ENCODE data around the gene A3GALT2. TPM values are rescaled to one million over a fixed set of nuclear protein-coding genes. Genes with fewer than 3 reads are reported as not detected.

A3GALT2 gene
- total RNA-seq, 1 experiment from 2014 or later = not detected

- Mint-ChIP-seq H3K27ac (peak overlapping the region; percentile 28 to 84 (median 74); a peak in 5 of 7 replicates), H3K27me3 (ENCODE audit: low read depth) (peaks cover 29% of the 10 kb centered on the region), H3K4me1 (peaks cover 64 to 80% of the 10 kb centered on the region in 2 experiments), H3K36me3 (ENCODE audit: insufficient read depth in 1 of 3, low read depth in 3 of 3) (no peaks in the 10 kb centered on the region), H3K4me3 (peak overlapping the region; percentile 13 to 73), H3K9me3 (no peaks in the 10 kb centered on the region)
- H3T11ph ChIP-seq (ENCODE audit: low read length) = no peak overlapping the region
- TF ChIP-seq CTCF (conservative IDR thresholded peaks at IDR 0.05) = no peak
- H4K8ac ChIP-seq (replicated peaks; ENCODE audit: insufficient read length, low read depth, low read length) = no peak overlapping the region
- H2BK12ac ChIP-seq (ENCODE audit: insufficient read length, low read depth, low read length) = no peak overlapping the region
- no peak overlapping the region for H3K18ac ChIP-seq (ENCODE audit: insufficient read length, low read depth, low read length)
- H2BK15ac ChIP-seq (ENCODE audit: low read depth, low read length) = no peak overlapping the region
- H2BK120ac ChIP-seq (ENCODE audit: low read depth, low read length, poor library complexity, severe bottlenecking) = no peak overlapping the region
- no peak overlapping the region for H2AK5ac ChIP-seq (ENCODE audit: insufficient read length, low read length)
- no peak overlapping the region for H3K27ac ChIP-seq (ENCODE audit: insufficient read length, low read depth, low read length)
- no peak overlapping the region for H3K14ac ChIP-seq (ENCODE audit: insufficient read depth, low read length)
- H4K5ac ChIP-seq (ENCODE audit: insufficient read length, low read depth, low read length) = no peak overlapping the region
- no peak overlapping the region for H3K4ac ChIP-seq (ENCODE audit: low read depth, low read length)
- DNase-seq = no peak
- no peaks in the 10 kb centered on the region for H3K9me3 ChIP-seq (ENCODE audit: control insufficient read depth, low read depth, low read length)
- no peak overlapping the region for H3K9ac ChIP-seq (ENCODE audit: extremely low read depth, insufficient read length, low read length)
- H2BK5ac ChIP-seq (ENCODE audit: insufficient read length, low read length) = no peak overlapping the region
- no peaks in the 10 kb centered on the region for H4K20me1 ChIP-seq (ENCODE audit: control insufficient read depth, insufficient read depth, insufficient read length)
- H2AFZ ChIP-seq (ENCODE audit: low read length) = no peak overlapping the region
- H3K4me1 ChIP-seq (ENCODE audit: insufficient read depth, low read length) = peaks cover 10% of the 10 kb centered on the region
- H3K4me2 ChIP-seq (ENCODE audit: insufficient read depth, insufficient read length, low read length) = no peak overlapping the region
- H3K27me3 ChIP-seq (ENCODE audit: insufficient read depth, low read length) = no peaks in the 10 kb centered on the region
- H3K56ac ChIP-seq (ENCODE audit: insufficient read length, low read depth, low read length) = no peak overlapping the region
- no peak overlapping the region for H4K91ac ChIP-seq (ENCODE audit: insufficient read length, low read depth, low read length)
- no peaks in the 10 kb centered on the region for H3K23me2 ChIP-seq (ENCODE audit: insufficient read length, low read depth, low read length, poor library complexity, severe bottlenecking)
- WGBS (ENCODE audit: extremely low coverage, insufficient read length, low lambda C conversion rate) = no CpG with 5 or more reads among the region's 6 CpGs
- H2BK20ac ChIP-seq (ENCODE audit: low read depth, low read length, poor library complexity, severe bottlenecking) = no peak overlapping the region
- H3K79me2 ChIP-seq (ENCODE audit: insufficient read depth, low read length) = no peaks in the 10 kb centered on the region
- H3K23ac ChIP-seq (ENCODE audit: insufficient read length, low read depth, low read length) = no peak overlapping the region
- no peaks in the 10 kb centered on the region for H3K79me1 ChIP-seq (ENCODE audit: insufficient read depth, low read depth, low read length, poor library complexity, severe bottlenecking)
These were observed 20.3 kb upstream of the A3GALT2 start for GRCh38 chr1:33341190-33341589.

All from H9 (cell line).